Fibroblast of the aortic adventitia (primary cell): Measurements from ENCODE around the gene PNMA6E. TPM values are rescaled to one million over a fixed set of nuclear protein-coding genes. Genes with fewer than 3 reads are reported as not detected.

Experiments used
- DNase-seq: peaks from one replicate; pipeline ENCODE4 v3.0.0-alpha.2; 2010; ENCODE audit warnings: low read depth
- H3K4me3 ChIP-seq: 2 replicates; pipeline ENCODE4 v1.5.1; 2011; ENCODE audit warnings: low read depth, mild to moderate bottlenecking, control low read depth, low read length, moderate library complexity
- total RNA-seq: library from RNA; depleted of rRNA; stranded (reverse); fragments of >200 nt; gene quantifications from 2 replicates; pipeline ENCODE4 v1.2.3, GENCODE V29; 2012; ENCODE audit warnings: low replicate concordance
- TF ChIP-seq, protein P1 (sequence below): IDR thresholded peaks from 2 replicates; pipeline ENCODE4 v1.5.1; 2011; ENCODE audit warnings: mild to moderate bottlenecking, low read length, control low read depth, inconsistent platforms; ENCODE audit not compliant: insufficient read depth

The PNMA6E gene
- total RNA-seq = not detected in 2 replicates

DNA sequence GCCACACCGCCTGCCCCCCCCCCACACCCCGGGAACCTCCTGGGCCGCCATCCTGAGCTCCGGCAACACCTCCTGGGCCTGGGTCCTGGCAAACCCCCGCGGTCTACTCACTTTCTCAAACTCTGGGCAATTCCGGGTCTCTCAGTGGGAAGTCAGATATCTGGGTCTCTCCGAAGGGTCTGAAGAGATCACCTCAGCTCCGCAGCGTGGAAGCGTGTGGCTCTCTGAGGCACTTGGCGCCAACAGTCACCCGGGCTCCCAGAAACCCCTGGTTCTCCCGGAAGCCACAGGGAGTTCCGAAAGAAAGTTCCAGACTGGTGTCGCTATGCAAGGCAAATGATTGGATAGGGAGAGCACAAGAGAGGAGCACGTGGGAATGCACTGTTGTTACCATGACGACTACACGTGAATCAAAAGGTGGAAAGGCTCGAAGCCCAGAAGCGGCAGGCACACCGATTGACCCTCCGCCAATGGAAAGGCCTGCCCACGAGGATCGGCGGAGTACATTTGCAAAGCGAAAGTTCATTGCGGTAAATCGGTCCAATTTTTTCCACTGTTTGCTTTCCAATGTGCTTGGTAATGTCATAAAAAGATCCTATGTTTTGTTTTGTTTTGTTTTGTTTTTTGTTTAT lies at the start of gene PNMA6E:
PNMA6E (minus strand) TSS at position 218 of the 632 bp plus-strand sequence. CDS start 2,501 bp downstream, outside the sequence.
- H3K4me3 ChIP-seq = no peak within 1 kb of the TSS
- TF ChIP-seq, protein P1, sequence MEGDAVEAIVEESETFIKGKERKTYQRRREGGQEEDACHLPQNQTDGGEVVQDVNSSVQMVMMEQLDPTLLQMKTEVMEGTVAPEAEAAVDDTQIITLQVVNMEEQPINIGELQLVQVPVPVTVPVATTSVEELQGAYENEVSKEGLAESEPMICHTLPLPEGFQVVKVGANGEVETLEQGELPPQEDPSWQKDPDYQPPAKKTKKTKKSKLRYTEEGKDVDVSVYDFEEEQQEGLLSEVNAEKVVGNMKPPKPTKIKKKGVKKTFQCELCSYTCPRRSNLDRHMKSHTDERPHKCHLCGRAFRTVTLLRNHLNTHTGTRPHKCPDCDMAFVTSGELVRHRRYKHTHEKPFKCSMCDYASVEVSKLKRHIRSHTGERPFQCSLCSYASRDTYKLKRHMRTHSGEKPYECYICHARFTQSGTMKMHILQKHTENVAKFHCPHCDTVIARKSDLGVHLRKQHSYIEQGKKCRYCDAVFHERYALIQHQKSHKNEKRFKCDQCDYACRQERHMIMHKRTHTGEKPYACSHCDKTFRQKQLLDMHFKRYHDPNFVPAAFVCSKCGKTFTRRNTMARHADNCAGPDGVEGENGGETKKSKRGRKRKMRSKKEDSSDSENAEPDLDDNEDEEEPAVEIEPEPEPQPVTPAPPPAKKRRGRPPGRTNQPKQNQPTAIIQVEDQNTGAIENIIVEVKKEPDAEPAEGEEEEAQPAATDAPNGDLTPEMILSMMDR = no peak
- DNase-seq = no peak

DNA sequence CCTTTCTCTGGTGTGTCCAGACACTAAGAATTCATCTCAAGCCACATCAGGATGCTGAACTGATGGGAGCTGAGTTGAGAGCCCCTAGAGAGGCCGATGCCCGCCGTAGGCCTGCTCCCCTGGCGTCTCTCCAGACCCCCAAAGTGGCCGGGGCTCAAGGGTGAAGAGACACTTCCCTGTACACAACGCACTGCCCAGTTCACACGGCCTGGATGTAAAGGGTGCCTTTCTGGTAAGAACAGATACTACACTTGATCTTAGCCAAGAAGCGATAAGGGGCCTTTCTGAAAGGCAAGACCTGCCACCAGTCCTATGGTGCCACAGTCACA lies 49.8 kb upstream of the PNMA6E start:
- no peak for DNase-seq

GRCh38 chrX:153450114-153450948 lies 49.2 kb upstream of the PNMA6E start:
- no peak overlapping the region for H3K4me3 ChIP-seq
- TF ChIP-seq, protein P1 = no peak
- no peak for DNase-seq

More for the DNA sequence above, 49.8 kb upstream of the PNMA6E start:
- TF ChIP-seq, protein P1 = no peak
- H3K4me3 ChIP-seq = no peak overlapping the region

DNA sequence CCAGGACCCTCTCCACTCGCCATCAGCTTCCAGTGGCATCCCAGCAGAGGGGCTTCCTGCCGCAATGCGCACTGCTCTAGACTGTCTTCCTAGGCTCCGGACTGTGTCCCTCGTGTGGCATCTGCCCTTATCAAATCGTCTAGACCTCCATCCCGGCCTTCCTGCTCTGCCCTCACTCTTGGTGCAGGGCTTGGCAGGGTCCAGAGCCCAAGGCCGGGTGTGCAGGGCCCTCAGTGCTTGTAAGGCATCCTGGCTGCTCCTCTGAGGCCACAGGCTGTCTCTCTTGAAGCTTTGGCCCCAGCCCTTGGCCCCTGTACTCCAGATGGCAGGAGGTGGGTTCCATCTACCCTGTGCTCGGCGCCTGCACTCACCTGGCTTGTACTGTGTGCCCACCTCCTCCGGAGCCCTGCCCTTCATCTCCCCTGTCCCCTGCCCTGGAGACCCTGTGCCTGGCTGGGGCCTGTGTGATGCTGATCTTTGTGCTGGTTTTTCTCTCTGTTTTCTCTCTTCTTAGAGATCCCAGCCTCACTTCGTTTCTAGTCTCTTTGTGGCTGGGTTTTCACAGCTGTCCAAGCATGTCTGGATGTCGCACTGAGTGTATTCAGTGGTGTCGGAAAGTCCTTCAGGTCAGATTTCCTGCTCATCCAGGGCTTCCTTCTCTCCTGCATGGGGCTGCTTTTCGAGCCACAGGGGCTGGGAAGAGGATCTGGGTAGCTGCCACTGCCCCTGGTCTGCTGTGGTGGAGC lies 48.4 kb upstream of the PNMA6E start:
- TF ChIP-seq, protein P1 = no peak
- H3K4me3 ChIP-seq = no peak overlapping the region
- DNase-seq = no peak

GRCh38 chrX:153448556-153449367 lies 47.6 kb upstream of the PNMA6E start:
- TF ChIP-seq, protein P1 = no peak

GRCh38 chrX:153447581-153447960 lies 46.4 kb upstream of the PNMA6E start:
- no peak overlapping the region for H3K4me3 ChIP-seq
- TF ChIP-seq, protein P1 = no peak
- no peak for DNase-seq

More at GRCh38 chrX:153448556-153449367, 47.6 kb upstream of the PNMA6E start:
- no peak for DNase-seq
- H3K4me3 ChIP-seq = no peak overlapping the region
